Measurements from ENCODE around the gene FRAS1.
A peak's percentile ranks its signal among the peaks of the same experiment; 100 is the strongest.
"Not testable (repeated sequence)": the region's sequence is repeated elsewhere in the genome, so short reads cannot be mapped to it uniquely, and the experiment has no call there.

Gene FRAS1

GRCh38 chr4:78058591-78059523, 1.7 kb downstream of the FRAS1 start:
- DNase-seq, result peak; percentile 38

DNA sequence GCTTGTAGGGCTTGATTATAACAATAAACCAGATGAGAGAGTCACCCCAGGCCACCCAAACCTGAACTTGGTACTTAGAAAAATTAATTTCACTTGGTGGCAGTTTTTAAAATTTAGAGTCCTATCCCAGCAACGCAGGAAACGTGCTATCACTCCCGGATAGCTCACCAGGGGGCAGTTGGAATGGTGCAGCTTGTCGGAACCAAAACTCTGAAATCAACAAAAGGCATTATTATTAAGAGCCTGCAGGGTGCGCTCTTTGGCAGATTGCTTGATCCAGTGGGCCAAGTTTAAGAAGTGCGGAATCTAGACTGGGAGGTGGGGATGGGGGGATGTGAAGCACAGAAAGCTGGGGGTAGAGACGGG, 2.4 kb downstream of the FRAS1 start:
- peak; percentile 41 for DNase-seq

DNA sequence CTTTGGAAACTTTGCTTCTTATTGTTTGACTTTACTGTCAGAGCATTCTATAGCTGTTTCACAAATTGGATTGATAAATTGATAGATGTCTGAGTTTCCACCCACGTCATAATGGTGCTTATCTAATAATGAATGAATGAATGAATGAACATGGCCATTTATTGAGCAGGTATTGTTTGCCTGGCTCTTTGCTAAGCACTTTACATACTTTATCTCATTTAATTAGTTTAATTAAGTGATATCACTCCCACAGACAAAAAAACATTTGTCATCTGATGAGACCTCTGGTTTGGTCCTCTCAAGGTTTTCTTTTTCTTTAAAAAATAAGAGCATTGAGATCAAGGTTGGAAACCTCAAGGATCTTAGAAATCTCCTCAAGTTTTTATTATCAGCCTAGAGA, 2.8 kb downstream of the FRAS1 start:
- no peak for DNase-seq

DNA sequence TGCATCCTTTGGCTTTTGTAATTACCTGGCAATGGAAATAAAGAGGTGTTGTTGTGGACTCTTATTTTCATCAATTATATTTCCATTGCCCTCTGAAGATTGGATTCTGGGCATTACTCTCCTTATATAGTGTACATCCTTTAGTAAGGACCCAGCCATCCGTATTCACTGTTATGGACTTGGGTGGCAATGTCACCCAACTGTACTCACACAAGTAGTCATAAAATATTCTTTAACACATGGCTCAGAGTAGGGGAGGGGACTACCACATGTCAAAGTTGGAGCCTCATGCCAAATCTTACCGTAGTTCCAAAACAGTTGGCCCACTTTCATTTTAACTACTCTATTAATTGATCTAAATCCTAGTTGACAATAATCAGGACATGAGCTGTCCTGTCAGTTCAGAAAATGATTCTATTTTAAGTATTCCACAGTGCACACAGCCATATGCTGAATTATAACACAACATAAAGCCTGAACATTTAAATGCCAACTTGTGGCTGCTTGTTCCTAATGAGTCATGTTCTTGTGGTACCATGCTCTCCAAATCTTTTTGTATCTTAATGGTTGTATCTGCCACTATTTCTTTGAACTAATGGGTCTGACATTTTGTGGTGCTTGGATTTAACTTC, 4.9 kb downstream of the FRAS1 start:
- DNase-seq, result no peak

GRCh38 chr4:78065508-78066192, 8.5 kb downstream of the FRAS1 start:
- DNase-seq, result no peak

- DNase-seq, result no peak
Measured at GRCh38 chr4:78068481-78068880, 11.4 kb downstream of the FRAS1 start.

- DNase-seq, result no peak
Measured at GRCh38 chr4:78069319-78069718, 12.2 kb downstream of the FRAS1 start.

DNA sequence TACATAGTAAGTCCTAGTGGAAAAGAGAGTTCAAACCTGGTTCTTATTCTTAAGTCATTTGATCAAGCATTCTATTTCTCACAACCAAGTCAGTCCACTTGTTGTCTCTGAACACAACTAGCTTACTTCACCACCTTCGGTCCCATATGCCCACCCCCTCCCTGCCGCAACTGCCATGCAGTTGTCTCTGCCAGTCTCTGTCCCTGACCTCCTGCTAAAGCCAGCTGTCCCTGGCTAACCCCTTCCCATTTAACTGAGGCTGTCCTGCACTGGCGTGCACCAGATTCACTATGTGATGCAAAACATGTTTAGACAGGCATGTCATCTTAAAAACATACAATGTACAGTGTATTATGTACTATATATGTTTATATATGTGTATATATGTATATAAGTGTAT, 12.7 kb downstream of the FRAS1 start:
- no peak for DNase-seq

- no peak for DNase-seq
Measured at GRCh38 chr4:78070731-78071282, 13.7 kb downstream of the FRAS1 start.

GRCh38 chr4:78074759-78075158, 17.6 kb downstream of the FRAS1 start:
- no peak for DNase-seq

GRCh38 chr4:78075986-78076385, 18.9 kb downstream of the FRAS1 start:
- no peak for DNase-seq

DNA sequence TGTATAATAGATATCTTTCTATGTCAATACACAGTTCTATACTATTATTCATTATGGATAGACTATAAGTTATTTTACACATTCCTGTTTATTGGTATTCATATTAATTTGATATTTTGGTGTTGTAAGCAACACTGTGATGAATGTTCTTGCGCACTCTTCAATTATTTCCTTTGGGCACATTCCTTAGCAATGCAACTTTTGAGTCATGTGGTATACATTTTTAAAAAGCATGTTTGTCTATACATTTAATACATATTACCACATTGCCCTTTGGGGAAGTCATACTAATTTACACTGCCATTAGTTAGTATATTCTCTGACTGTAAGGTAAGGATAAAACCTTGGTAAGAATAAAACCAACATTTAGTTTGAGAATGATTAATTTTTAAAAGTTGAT, 21.0 kb downstream of the FRAS1 start:
- no peak for DNase-seq

- no peak for DNase-seq
Measured at GRCh38 chr4:78079726-78080430, 22.8 kb downstream of the FRAS1 start.

DNA sequence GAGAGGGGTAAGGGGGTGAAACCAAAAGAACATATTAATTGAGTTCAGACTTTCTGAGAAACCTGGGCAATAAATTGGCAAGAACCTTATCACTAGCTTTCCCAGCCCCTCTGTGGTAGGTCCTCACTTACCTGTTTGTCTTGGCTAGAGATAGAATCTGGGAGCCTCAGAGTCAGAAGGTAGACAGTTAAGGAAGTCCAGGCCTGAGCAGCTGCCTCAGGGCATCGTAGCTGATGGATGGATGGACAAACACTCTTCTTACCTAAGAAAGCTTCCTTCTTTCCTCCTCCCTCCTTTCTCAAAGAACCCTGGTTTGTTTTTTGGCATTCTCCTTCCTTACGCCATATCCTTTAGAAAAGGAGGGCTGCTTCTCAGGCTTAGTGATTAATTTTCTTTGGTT, 24.4 kb downstream of the FRAS1 start:
- DNase-seq, result no peak

DNA sequence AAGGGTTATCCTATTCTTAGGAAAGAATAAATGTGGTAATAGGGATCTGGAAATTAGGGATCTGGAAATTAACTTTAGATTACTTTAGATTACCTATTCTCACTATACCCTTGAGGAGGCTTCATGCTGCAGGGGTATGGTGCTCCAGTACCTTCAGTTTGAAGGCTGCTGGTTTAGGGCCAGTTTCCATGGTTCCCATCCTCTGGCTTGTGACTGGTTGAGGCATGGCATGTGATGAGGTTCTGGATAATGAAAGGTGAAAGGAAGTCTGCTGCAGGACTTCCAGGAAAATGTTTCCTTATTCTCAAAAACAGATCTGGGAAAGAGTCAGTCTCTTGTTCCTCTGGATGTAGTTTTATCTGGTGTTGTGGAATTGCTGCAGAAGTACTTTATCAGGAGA, 25.9 kb downstream of the FRAS1 start:
- DNase-seq, result no peak

DNA sequence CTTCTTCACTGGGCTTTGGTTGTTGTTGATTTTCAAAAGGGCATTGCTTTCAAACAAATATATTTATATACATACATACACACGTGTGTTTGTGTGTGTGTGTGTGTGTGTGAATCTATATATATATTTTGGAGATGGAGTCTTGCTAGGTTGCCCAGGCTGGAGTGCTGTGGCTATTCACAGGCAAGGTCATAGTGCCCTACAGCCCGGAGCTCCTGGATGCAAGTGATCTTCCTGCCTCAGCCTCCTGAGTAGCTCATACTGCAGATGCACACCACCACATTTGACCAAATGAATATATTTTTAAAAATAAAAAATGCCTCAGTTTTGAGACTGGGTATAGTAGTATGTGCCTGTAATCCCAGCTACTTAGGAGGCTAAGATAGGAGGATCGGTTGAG, 34.4 kb downstream of the FRAS1 start:
- DNase-seq, result no peak

DNA sequence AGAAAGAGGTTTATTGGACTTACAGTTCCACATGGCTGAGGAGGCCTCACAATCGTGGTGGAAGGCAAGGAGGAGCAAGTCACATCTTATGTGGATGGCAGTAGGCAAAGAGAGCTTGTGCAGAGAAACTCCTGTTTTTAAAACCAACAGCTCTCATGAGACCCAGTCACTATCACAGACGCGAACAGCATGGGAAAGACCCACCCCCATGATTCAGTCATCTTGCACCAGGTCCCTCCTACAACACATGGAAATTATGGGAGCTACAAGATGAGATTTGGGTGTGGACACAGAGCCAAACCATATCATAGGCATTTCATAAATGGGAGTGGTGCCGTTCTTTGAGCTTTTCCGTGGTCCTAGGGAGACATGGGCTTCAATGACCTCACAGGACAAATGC, 35.2 kb downstream of the FRAS1 start:
- DNase-seq, result not testable (repeated sequence)

- DNase-seq, result no peak
Measured at GRCh38 chr4:78092850-78093249, 35.7 kb downstream of the FRAS1 start.

GRCh38 chr4:78095081-78095480, 38.0 kb downstream of the FRAS1 start:
- DNase-seq, result no peak

DNA sequence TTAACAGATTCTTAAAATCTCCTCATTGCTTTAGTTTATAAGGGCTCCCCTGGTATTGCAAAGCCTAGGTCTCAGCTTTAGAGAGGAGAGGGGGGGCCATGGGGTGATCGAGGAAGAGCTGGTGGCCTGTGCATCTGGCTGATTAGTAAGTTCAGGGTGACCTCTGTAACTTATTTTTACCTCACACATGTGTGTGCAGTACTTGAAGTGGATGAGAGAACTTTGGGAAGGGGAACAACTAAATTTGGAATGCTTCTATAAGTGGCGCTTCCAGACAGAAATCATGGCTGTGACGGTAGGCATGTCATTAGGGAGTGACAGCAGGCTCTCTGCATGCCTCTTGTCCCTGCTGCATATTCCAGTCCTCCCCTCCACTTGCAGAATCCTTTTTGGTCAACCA, 41.9 kb downstream of the FRAS1 start:
- no peak for DNase-seq

GRCh38 chr4:78100060-78100459, 42.9 kb downstream of the FRAS1 start:
- no peak for DNase-seq

- DNase-seq, result no peak
Measured at GRCh38 chr4:78119698-78120097, 62.6 kb downstream of the FRAS1 start.
